HPDE6-E6E7 (cell line): ENCODE measurements around the gene INTS7.
"Not testable (repeated sequence)": the region's sequence is repeated elsewhere in the genome, so short reads cannot be mapped to it uniquely, and the experiment has no call there.

ENCODE experiments used
- DNase-seq: peaks from one replicate; pipeline ENCODE4 v3.0.0; 2011; ENCODE audit warnings: missing footprints; ENCODE audit errors: extremely low spot score

INTS7 gene

DNA sequence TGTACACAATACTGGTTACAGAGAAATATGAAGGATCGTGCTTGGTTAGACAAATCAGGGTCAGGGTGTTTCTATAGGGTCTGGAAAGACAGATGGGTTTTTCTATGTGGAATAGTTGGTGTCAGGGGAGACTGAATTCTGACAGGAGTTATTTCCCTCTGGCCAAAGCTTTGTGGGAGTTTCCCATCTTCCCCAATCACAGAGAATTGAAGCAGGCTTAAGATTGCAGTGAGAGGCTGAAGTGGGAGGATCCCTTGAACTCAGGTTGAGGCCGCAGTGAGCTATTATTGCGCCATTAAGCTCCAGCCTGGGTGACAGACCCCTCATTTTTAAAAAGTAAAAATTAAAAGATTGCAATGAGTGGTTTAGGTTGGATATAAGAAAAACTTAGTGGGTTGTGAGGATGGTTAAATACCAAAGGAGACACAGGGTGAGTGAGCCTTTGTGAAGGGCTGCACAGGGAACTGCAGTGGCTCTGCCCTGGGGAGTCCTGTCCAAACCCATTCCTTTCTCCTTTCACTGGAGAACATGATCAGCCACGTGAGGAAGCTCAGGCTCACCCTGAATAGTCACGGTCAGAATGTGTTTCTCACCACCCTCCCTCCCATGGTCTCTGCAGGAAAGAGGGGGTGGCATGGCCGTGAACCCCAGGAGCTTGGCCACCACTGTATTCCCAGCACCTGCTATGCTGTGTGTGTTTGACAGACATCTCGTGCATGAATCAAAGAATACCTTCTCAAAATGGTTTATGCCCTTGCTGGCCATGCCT is 101.2 kb downstream of the INTS7 start:
- DNase-seq, result no peak

DNA sequence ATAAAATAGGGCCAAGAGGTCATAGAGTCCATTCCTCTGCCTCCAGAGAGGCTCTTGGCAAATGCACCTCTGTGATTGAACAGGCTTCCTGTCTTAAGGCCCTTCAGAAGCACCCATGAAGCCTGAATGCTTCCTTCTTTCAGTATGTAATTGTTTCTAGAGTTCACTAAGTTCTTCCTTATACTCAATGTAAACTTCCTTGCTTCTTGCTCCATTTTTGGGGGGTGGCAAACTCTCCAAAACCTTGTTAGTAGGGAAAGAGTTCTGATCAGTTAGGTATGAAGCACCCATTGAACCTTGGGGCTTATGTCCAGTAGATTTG is 102.5 kb downstream of the INTS7 start:
- DNase-seq, result no peak

DNA sequence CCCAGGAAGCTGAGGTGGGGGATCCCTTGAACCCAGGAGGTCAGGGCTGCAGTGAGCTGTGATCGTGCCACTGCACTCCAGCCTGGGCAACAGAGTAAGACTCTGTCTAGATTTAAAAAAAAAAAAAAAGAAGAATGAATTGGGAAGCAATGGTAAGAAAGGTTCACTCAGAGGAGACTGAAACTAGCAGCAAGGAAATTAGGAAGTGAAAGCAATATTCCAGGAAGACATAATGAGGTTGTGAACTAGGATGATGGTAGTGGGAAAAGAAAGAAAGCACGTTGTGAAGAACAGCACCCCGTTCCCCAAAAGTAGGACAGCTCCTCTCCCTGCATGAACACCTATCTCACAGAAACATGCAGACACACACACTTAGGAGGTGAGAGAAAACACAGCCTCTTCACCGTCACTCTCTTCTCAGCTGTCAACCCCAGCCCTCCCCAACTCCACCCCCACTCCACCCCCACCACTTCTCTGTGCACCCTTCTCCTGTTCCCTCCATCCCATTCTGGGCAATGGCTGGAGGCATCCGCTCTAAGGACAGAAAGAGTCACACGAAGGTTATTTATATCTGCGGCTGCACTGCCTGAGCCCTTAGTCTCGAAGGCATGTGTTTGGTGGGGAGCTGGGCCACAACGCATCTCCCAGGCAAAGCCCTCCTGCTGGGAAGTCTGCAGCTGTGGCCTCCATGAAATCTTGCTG is 103.0 kb downstream of the INTS7 start:
- no peak for DNase-seq

DNA sequence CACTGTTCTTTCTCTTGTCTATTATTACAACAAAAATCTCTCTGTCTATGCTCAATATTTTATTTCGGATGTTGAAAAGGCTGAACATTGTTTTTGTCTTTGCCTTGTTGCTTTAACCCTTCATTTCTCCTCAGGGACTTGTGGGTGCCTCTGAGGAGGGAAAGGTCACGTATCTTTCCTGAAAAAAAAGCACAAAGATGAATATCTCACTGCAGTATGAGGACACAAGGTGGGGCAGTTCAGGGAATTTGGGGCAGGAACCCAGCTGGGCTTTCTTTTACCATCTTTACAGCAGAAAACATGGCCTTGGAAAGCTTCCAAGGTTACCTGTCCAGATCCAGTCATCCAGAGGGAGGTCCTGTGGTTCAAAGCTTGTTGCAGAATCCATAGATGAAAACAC is 105.7 kb downstream of the INTS7 start:
- DNase-seq, result no peak

DNA sequence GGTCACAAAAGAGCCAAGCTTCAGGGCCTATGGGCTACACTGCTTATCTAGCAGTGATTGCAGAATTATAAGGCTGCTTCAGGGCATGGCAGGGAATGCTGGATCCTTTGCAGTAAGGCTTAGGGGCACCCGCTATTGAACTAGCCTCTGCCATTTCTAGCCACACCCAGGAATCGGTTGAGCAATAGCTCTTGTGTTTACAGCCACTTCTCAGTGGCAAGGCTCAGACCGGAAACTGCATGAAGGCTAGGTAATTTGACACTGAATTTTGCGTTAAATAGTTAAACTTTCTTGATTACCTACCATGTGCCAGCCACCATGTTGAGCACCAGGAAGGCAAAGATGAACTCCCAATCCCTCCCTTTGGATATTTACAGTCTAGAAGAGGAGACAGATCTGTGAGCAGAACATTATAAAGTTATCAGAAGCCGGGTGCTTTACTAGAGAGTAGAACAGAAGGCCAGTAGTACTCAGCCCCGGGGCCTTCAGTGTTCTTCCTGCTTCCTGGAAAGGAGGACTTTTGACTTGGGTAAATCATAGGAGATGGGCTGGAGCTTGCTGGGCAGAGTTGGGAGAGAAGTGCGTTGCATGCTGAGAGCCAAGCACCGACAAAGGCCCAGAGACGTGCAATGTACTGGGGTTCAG is 106.2 kb downstream of the INTS7 start:
- peak; percentile 32 for DNase-seq

DNA sequence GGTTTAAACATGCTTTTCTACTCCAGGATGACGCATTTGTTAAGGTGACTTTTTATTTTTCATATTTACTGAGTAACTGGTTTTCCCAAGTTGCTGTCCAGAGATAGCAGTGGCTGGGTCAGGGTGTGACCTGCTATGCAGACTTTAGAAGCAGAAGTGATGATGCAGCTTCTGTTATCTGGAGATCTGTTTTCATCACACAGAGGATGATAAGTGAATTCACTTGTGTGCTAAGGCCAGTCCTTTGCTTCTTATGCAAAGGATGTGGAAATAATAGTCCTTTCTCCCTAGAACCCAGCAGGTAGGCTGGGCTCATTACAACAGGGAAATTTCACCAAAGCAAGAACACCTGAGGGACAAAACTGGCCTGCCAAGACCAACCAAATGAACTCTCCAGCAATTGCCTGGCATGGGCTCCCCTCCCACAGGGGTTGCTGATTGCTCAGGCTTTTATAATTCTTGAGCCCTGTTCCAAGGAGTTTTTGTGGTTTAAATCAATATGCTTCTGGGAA is 107.0 kb downstream of the INTS7 start:
- peak; percentile 69 for DNase-seq

DNA sequence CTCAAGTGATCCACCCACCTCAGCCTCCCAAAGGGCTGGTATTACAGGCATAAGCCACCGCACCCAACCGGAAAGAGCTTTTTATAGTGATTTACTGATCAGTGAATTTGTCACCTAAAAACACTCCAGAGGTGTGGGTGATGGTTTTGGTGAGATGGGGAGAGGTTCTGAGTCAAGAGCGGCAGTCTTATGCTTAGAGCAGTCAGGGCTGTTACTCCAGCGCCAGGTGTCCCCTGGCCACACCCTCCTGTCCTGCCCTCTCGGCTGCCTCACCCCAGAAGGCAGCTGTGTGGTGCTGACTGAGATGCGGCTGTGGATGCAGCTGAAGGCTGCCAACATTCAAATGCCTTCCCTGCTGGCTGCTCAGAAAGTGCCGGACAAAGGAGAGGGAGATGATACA is 110.3 kb downstream of the INTS7 start:
- peak; percentile 54 for DNase-seq

DNA sequence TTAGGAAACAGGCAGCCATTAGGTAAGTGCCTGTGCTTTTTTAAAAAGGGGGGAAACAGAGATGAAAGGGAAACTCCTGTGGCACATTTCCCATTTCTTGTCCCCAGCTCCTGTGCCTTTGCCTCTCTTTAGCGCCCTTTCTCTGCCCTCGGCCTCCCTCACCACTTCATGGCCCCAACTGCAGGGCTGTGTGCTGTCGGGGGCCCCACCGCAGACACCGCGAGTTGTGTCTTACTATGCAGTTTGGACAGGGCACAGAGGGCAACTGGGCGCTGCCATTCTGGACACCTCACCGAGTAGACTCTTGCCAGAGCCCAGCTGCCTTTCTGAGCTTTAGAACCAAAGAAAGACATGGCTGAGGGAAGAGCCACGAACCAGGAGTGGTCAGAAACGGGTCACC is 111.1 kb downstream of the INTS7 start:
- DNase-seq, result no peak

DNA sequence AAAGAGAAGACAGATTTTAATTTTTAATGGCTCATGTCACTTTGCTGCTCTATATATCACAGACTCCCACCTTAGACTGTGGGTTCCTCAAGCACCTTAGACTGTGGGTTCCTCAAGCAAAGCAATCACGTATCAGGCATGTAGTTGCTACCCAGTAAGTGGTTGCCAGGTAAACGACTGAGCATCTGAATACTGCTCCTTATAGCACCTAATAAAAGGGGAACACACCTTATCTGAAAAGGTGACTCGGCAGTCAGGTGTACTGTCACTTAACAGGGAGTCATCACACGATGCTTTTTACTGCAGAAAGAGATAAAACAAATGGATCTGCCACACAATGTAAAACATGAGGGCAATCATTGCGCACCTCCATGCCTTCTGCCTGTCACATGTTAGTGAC is 112.3 kb downstream of the INTS7 start:
- no peak for DNase-seq

DNA sequence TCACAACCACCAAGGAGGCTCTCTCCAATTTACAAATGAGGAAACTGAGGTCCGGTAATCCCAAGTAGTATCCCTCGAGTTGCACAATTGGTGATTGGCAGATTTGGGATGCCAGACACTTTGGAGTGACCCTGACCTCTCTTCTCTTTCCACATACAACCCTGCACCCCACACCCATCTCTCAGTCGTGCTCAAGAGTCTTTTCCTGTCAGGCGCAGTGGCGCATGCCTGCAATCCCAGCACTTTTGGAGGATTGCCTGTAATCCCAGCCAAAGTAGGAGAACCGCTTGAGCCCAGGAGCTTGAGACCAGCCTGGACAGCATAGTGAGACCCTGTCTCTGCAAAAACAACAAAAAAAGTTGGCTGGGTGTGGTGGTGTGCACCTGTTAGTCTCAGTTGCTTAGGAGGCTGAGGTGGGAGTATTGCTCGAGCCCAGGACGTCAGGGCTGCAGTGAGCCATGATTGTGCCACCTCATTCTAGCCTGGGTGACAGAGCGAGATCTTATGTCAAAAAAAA is 113.7 kb downstream of the INTS7 start:
- no peak for DNase-seq

DNA sequence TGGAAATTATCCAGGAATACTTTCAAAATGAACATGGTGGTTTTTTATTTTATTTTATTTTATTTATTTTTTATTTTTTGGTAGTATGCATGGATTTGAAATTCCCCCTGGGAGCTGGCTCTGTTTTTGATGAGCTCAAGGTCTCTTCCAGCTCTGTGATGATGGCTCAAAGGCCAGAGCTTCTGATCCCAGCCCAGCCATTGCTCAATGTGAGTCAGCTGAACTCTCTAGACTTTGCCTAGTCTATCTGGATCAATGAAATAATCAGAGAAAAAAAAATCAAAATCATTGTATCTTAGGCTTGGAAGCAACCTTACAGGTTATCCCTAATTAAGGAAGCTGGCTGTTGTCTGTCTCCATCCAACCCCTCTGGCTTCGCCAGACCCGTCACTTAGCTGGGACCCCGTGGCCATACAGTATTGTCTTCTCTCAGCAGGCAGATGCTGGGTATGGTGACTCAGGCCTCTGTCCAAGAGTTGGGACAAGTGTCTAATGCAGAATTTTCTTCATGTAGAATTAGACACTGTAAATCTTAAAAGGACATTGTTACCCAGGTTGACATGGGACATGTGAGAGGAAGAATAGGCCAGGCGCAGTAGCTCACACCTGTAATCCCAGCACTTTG is 114.6 kb downstream of the INTS7 start:
- DNase-seq, result no peak

DNA sequence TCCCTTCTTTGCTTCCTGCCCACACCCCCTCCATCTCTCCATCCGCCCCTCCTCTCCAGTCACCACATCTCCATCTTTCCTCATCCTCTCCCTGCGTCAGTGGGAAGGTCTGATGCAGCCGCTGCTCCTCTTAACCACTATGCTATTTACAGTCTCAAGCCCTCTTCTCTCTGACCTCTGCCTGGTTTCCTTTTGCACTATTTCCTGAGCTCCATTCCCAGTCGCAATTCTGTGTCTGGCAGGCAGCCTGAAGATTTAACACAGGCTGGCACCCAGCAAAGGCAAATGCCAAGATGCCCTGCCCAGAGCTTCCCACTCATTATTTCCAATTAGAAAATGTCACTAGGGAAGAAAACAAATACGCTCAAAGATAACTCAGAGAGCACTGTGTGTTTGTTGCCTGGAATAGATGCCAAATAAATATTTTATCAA is 115.2 kb downstream of the INTS7 start:
- DNase-seq, result no peak

DNA sequence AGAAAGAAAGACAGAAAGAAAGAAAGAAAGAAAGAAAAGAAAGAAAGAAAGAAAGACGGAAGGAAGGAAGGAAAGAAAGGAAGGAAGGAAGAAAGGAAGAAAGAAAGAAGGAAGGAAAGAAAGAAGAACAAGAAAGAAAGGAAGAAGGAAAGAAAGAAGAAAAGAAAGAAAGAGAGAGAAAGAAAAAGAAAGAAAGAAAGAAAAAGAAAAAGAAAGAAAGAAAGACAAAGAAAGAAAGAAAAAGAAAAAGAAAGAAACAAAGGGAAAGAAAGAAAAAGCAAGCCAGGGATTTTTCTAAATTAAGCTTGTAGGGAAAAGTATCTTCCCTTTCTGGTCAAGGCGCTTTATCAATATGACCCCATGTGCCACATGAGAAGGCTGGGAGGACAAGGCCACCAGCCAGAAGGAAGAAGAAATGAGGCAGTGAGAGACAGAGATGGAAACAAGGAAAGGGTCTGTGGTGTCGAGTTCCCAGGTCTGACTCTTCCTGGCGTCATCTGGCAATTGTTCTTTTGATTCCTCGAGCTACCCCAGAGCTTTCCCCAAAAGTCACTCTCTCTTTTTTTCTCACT is 116.4 kb downstream of the INTS7 start:
- DNase-seq, result no peak

DNA sequence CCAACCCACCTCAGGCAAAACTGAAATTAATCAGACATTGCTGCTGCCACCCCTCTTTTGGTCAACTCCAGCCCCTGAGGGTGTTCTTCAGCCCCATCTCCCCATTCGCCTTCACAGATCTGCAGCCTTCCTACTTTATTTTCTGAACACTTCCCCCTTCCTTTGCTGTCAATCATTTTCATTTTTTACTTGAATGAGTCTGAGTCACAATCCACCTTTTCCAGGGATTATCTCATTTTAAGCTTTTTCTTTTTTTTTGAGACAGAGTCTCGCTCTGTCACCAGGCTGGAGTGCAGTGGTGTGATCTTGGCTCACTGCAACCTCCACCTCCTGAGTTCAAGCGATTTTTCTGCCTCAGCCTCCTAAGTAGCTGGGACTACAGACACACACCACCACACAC is 118.9 kb downstream of the INTS7 start:
- not testable (repeated sequence) for DNase-seq

DNA sequence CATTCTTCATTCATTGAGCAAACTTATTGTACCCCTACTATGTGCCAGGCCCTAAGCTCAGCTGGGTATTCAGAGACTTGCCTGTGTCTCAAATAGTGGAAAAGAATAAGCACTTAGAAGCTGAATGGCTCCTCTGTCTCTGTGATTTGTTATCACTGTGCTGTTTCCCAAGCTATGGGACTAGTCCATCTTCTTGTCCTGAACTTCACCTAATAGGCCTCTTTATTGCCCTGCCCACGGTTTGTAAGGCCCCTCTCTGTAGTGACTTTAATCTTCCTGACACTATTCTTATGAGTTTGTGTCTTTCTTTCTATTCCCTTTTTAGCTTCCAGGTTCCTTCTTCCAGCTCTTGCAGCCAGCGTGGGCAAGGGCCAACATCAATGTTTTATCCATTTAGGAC is 119.4 kb downstream of the INTS7 start:
- DNase-seq, result no peak

DNA sequence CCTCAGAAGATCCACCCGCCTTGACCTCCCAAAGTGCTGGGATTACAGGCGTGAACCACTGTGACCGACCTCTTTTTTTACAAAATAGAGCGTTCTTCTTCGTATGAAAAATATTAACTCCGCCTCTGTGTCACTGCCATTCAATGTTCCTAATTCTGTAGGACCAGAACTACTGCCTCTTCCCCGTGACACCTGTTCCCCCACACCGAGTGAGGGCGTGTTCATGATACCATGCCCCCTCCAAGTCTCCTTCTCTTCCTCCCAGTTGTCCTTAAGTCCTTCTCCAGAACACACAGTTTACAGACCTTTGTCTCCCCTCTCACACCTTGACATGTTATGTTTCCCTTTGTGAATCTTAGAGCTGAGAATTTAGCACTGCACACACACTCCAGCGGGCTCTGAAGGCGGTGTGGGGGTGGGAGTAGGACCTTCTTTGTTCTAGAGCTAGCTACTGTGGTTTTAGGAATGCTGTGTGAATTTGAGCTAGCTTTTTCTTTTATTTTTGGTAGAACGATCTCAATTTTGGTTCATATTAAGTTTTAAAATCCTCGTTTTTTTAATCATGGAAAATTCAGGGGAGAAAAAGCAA is 122.4 kb downstream of the INTS7 start:
- DNase-seq, result no peak

DNA sequence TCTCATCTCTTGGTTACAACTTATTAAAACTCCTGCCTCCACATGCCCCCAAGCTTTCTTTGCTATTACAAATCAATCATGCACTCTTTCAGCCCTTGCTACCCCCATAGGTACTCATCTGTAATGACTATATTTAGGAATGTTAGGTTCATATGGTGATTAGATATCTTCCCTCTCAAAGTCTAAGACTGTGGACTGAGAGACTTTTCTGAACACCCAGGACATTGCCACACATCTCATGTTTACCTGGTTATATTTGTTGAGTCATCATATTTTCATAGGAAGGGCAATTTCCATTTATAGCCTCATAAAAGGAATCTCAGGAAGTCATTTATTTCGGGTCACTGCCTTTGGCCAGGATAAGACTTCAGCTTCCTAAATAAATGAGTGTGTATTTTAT is 123.3 kb downstream of the INTS7 start:
- no peak for DNase-seq

DNA sequence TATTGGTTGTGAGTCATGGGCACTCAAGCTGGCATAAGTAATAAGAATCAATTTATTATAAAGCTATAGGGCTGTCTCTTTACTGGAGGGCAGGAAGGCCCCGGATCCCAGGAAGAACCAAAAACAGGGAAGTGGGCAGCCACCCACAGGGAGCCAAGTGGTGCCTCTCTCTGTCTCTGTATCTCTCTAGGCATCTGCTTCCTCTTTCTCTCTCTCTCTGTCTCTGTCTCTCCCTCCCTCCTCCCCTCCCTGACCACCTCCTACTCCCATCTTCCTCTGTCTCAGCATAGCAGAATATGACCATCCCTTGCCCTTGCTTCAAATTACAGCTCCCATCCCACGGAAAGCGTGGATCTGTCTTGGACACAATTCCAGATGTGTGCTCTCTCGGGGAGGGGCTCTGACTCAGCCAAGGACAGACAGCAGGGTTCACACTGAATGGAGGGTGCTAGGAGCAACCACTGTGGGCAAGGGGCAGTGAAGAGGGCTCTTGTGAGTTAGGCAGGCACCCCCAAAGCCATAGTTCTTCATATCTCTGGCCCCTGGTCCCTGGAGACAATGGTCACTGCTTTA is 124.4 kb downstream of the INTS7 start:
- no peak for DNase-seq

DNA sequence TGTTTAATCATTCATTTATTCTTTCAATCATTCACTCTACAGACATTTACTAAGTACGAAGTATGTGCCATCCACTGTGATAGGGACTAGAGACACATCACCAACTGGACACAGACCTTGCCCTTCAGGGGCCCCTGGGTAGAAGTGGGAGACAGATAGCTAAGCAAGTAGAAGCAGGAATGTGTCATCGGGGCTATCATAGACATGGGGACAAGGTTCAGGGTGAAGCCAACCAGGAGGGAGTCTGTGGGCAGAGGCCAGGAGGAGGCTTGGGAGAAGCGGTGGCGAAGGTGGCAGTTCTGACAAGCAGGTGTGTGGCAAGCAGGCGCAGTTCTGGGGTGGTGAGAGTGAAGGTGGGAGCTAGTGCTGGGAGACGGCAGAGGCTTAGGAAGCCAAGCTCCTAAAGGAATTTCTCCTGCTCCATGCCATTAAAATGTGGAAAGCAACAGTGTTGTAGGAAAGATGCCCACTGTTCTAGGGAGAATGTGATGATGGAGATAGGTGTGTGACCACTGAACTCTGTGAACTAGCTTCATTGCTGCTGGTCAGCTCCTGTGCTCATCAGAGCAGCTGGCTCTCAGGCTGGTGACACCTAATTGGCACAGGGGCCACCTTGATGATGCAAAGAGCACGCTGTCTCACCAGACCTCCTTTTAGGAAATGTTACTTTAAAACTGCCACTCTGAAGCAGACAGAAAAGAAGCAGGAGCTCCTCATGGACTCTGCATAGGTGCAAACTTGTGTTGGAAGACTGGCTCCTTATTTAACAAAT is 125.1 kb downstream of the INTS7 start:
- DNase-seq, result no peak

DNA sequence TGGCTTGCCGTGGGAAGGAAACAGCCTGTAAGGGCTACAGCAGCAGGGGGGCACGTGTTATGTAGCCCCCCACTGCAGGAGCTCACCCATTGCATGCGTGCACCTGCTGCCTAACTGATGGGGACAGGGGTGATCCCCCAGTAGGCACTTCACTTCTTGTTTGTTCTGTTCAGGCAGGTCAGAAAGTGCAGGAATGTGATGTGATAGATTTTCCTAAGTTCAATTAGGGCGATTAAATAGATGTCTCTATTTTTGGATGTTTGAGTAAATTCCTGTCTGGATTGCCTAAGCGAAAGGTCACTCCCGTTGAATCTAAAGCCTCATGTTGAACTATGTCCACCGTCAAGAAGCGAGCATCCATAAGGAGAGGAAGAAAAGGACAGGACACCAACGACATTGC is 126.0 kb downstream of the INTS7 start:
- no peak for DNase-seq
